ENCODE results near the gene MAP2K4.
"Not testable (repeated sequence)": the region's sequence is repeated elsewhere in the genome, so short reads cannot be mapped to it uniquely, and the experiment has no call there.

Gene MAP2K4

GRCh38 chr17:12094336-12094735 lies 73.7 kb downstream of the MAP2K4 start:
- no peak for DNase-seq

- no peak for DNase-seq
Measured at GRCh38 chr17:12095522-12095921, 74.8 kb downstream of the MAP2K4 start.

GRCh38 chr17:12097326-12097725 lies 76.6 kb downstream of the MAP2K4 start:
- no peak for DNase-seq

- no peak for DNase-seq
Measured at GRCh38 chr17:12098568-12098967, 77.9 kb downstream of the MAP2K4 start.

DNA sequence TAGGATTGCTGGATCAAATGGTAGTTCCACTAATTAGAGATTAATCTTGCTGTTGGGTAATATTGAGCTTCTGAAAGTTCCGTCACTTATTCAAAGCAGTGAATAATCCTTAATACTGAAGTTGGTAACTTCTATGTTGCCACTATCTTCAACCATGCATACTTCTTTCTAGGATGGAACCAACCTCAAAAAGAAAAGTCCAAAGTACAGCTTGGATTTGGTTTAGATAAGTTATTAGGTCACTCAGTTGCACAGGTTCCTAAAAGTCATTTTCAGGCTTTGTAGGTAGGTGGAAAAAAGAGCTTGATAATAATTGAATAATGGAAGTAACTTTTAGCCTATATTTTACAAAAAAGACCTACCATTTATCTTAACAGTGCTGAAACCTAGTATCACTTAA lies 78.7 kb downstream of the MAP2K4 start:
- DNase-seq, result no peak

GRCh38 chr17:12104831-12105230 lies 84.2 kb downstream of the MAP2K4 start:
- no peak for DNase-seq

- DNase-seq, result no peak
Measured at GRCh38 chr17:12107905-12108304, 87.2 kb downstream of the MAP2K4 start.

DNA sequence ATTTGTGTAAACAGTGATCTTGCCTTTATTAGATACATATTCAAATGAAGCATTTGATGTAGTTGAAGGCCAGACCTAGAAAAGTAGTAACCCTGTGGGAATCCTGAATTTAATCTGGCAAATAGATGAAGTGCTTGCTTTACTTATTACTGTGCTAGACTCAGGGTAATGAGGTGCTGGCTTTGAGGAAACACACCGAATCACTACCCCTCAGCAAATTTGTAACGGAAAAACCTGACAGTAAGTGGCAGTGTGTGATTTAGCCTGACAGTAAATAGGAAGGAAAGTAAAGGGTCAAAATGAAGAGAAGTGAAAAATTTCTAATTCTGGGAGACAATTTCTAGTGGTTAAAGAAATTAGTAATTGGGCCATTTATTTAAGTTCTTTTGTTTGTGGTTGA lies 90.2 kb downstream of the MAP2K4 start:
- no peak for DNase-seq

DNA sequence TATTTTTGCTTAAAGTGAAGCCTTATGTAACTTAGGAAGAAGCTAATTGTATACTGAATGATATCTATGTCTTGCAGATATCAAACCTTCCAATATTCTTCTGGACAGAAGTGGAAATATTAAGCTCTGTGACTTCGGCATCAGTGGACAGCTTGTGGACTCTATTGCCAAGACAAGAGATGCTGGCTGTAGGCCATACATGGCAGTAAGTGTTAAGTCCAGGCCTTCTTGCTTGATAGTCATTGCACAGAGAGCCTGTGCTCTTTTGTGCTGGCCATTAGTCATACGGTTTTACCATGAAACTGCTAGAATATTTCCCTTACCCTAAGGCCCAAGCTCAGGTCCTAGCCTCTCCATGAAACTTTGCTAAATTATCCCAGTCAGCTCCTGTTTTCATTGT lies 92.5 kb downstream of the MAP2K4 start:
- DNase-seq, result no peak

- no peak for DNase-seq
Measured at GRCh38 chr17:12114686-12115418, 94.2 kb downstream of the MAP2K4 start.

DNA sequence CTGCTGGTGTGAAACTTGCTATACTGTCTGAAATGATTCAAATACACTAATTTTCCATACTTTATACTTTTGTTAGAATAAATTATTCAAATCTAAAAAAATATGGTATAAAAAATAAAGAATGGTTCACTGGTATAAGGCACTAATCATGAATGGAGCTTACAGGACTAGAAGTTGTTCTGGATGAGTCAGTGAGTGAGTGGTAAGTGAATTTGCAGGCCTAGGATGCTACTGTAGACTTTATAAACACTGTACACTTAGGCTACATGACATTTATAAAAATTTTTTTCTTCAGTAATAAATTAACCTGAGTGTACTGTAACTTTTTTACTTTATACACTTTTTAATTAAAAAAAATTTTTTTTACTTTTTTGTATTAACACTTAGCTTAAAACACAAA lies 95.5 kb downstream of the MAP2K4 start:
- DNase-seq, result no peak

DNA sequence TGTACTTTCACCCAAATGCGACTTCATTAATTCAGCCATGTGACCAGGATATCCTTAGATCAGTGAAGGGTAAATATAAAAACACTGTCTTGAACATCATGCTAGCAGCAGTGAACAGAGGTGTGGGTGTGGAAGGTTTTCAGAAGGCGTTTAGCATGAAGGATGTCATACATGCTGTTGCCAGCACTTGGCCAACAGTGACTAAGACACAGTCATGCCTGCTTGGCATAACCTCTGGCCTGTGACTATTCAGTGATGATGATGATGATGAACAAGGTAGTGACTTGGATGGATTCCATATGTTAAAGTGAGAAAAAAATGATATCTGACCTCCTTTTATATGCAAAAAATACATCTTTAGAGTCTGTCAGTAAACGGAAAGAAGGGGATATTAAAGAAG lies 97.9 kb downstream of the MAP2K4 start:
- no peak for DNase-seq

DNA sequence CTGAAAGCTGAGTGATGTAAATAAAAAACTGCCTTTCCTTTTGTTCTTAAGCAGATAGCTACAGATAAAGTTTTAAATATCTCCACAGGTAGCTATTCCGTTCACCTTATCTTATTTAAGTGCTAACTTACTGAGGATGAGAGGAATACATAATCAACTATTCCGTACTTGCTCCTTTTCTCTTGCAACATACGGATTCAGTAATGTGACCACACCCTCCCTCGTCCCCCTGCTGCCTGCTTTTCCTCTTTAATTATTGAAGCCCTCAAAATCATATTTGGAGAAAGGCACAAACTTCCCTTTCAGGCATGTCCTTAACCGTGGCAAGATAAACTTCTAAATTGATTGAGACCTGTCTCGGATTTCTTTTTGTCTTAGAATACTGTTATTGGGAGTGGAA lies 101.4 kb downstream of the MAP2K4 start:
- DNase-seq, result no peak

GRCh38 chr17:12127177-12127576 lies 106.5 kb downstream of the MAP2K4 start:
- no peak for DNase-seq

GRCh38 chr17:12127667-12128066 lies 107.0 kb downstream of the MAP2K4 start:
- DNase-seq, result no peak

GRCh38 chr17:12128946-12129345 lies 108.3 kb downstream of the MAP2K4 start:
- no peak for DNase-seq

- DNase-seq, result no peak
Measured at GRCh38 chr17:12133183-12133582, 112.5 kb downstream of the MAP2K4 start.

GRCh38 chr17:12134101-12134500 lies 113.4 kb downstream of the MAP2K4 start:
- DNase-seq, result no peak

DNA sequence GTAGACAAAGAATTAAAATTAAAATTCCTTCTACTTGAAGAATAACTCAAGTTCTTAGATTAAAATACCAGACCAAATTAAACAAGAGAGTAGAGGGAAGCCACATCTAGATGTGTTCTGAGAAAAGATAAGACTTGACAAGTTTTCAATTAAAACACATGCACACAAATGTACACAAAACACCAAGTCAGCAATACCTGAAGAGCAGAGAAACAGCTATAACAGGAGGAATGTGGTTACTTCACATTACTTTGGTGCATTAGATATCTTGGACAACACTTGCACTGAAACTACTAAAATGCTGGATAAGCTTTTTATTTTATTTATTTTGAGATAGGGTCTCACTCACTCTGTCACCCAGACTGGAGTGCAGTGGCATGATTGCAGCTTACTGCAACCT lies 113.9 kb downstream of the MAP2K4 start:
- no peak for DNase-seq

- DNase-seq, result no peak
Measured at GRCh38 chr17:12136243-12136642, 115.6 kb downstream of the MAP2K4 start.

DNA sequence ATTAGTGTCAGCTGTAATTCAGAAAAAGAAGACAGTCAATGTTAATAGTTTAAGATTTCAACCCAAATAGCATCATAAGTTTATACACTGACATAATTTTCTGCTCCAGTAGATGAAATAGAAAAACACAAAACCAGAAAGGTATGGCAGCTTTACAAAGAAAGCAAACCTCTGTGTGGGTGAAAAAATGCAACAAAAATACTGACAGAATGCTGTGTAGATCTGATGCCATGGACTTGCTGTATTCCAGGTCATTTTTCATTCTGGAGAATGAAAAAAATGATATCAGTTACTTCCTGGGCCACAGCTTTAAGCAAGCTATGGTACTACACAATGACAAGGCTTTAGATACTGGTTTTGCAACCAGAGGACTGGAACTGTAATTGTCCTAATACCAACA lies 116.0 kb downstream of the MAP2K4 start:
- no peak for DNase-seq

DNA sequence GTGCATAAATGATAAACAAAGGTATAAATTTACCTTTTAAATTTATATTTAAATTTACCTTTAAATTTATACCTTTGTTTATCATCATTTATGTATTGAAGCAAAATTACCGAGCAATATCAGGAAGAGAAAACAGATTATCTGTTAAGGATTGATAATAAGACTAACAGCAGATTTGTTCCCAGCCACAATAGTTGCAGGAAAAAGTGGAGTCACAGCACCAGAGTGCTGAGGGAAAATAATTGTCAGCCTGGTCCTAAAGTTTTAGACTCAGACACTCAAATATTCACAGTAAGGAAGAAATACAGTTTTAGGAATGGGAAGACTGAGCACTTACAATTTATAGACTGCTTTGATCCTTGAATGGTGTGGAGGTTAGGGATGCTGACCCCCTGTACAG lies 117.2 kb downstream of the MAP2K4 start:
- DNase-seq, result no peak

- no peak for DNase-seq
Measured at GRCh38 chr17:12140685-12141084, 120.0 kb downstream of the MAP2K4 start.

GRCh38 chr17:12162187-12162586 lies 141.5 kb downstream of the MAP2K4 start:
- DNase-seq, result not testable (repeated sequence)

DNA sequence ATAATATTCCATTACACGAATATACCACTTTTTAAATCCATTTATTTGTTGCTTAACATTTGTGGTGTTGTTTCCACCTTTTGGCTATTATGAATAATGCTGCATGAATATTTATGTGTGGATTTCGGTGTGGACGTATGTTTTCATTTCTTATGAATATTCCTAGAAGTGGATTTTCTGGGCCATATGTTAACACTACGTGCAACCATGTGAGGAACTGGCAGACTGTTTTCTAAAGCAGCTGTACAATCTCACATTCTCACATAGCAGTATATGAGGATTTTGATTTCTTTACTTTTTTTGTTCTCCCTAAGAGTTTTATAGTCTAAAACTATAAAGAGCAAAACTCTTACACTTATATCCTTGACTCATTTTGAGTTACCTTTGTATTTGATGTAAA lies 143.4 kb downstream of the MAP2K4 start:
- DNase-seq, result no peak
